Cardiac septum (tissue), 1 donor: ENCODE measurements around the gene ATRNL1. TPM values are rescaled to one million over a fixed set of nuclear protein-coding genes. Genes with fewer than 3 reads are reported as not detected.

Source experiments
- DNase-seq: peaks from one replicate; pipeline ENCODE4 v3.0.0-alpha.2; 2020; ENCODE audit warnings: low spot score
- intact Hi-C: fragments of 100-400 bp; cut with DNase I; formaldehyde crosslinking; loops from one replicate; pipeline ENCODE4 v1.14.0; 2022
- total RNA-seq: library from RNA; stranded (reverse); fragmentation: NEBNext Ultra II Directional; extraction: Animal tissue kit (Norgen Biotek cat#: 25700); gene quantifications from one replicate; pipeline ENCODE4 v1.2.1, GENCODE V29; 2021
- donor health status: DM: no; HTN: no; CAD: no.

ATRNL1 gene
- total RNA-seq, 1 donor from 2014 or later = 25.8 TPM

GRCh38 chr10:115539142-115539762, 446.1 kb downstream of the ATRNL1 start:
- intact Hi-C loops = no loop called here
- no peak for DNase-seq

DNA sequence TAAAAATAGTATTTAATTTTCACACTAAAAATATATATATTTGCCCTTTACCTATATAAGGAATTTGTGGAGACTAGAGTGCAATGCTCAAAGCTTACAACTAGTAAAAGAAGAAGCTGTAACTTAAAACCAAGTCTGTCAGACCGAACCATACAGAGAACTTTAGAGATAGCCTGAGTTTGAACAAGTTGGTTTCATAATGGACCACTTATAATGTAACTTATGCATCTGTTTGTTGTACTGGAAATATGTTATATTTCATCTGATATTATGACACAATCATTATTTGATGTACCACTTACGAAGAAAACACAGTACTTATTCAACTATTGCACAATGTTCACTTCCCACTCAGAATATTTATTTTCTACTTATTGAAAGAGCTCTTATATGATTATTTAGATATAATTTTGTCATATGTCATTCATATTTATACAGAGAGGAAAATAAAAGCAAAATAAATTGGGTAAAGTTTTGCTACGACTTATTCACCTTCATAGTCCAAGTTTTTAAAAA, 462.8 kb downstream of the ATRNL1 start:
- intact Hi-C loops = no loop called here
- no peak for DNase-seq

DNA sequence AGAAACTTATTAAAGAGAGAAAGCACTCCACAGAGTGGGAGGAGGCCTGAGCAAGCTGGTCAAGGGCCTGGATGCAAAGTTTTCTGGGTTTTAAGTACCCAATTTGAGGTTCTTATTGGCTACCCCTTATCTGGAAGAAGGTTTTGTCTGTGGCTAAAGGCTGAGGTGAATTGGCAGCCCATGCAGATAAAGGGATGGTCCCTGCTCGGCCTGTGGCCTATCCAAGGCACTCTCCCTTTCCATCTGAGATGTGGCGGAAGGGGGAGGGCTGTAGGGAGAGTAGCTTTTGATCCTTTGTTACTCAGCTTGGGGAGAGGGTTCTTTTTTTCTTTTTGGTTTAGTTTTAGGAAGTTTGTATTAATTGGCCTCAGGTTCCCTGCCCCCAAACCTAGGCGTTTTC, 465.1 kb downstream of the ATRNL1 start:
- DNase-seq = no peak
- intact Hi-C loops = no loop called here

- no peak for DNase-seq
- intact Hi-C loops = no loop called here
Observed at GRCh38 chr10:115566867-115567266, 473.7 kb downstream of the ATRNL1 start.

- intact Hi-C loops = no loop called here
Observed at GRCh38 chr10:115572740-115573455, 479.7 kb downstream of the ATRNL1 start.

GRCh38 chr10:115580239-115580638, 487.1 kb downstream of the ATRNL1 start:
- DNase-seq = no peak
- intact Hi-C loops = no loop called here

More at GRCh38 chr10:115572740-115573455, 479.7 kb downstream of the ATRNL1 start:
- DNase-seq = no peak

- DNase-seq = no peak
- intact Hi-C loops = no loop called here
Observed at GRCh38 chr10:115593060-115593459, 499.9 kb downstream of the ATRNL1 start.

- intact Hi-C loops = no loop called here
- no peak for DNase-seq
Observed at GRCh38 chr10:115604627-115605026, 511.5 kb downstream of the ATRNL1 start.

DNA sequence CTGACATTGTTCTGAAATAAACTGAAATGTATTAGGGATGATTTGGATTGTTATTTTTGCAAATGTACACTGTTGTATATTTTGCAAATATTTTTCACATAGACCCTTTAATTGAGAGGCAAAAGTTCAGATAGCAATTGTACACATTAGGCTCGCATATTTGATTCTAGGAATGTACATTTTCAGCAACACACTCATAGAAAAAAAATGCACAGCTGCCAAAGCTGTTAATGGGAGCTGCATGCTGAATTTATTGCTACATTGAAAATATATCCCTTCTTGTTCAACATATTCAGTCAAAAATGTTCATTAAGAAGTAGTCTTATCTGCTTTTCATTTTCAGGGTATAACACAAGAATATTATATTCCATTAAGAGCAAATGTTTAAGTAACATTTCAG, 512.9 kb downstream of the ATRNL1 start:
- intact Hi-C loops = no loop called here
- no peak for DNase-seq

DNA sequence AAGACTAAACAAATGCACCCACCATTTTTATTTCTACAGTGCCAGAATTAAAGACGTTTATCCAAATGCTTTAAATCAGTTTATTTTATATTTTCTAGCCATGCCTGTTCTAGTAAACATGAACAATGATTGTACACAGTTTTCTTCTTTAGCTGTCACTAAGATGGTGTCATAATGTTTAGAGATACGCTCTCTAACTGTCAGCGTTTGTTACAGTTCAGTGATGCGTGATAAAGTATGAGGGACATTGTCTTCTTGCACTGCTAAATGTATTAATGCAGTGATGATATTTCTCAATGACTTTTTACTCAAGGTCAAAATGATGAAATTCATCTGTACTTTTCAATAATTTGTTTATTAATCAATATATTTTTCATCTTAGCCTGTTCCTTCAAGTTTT, 513.6 kb downstream of the ATRNL1 start:
- no peak for DNase-seq
- intact Hi-C loops = no loop called here

DNA sequence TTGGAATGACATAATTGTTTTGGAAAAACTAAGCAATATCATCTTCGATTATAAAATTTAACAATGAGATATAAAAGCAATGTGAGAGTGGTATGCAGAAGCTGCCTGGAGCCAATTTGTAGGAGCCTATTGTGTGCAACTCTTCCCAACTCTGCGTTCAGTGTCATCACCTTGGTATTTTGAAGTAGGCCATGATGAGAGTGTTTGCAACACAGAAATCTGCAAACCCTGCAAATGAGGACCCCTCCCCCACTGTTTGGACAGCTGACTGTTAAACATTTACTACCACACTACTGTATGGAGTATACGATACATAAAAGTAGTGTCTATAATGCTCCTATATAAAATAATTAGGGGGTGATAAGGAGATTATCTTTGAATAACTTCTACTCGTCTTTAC, 531.3 kb downstream of the ATRNL1 start:
- intact Hi-C loops = no loop called here
- DNase-seq = no peak

DNA sequence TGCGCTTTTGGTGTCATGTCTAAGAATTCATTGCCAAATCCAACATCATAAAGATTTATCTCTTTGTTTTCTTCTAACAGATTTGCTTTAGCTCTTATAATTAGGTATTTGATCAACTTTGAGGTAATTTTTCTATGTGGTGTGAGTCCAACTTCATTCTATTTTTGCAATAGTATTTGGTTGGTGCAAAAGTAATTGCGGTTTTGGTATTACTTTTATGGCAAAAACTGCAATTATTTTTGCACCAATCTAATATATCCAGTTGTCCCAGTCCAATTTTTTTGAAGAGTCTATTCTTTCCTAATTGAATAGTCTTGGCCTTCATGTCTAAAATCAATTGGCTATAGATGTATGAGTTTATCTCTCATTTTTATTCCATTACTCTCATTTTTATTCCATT, 535.5 kb downstream of the ATRNL1 start:
- intact Hi-C loops = no loop called here
- DNase-seq = no peak

- no peak for DNase-seq
- intact Hi-C loops = no loop called here
Observed at GRCh38 chr10:115638246-115638645, 545.1 kb downstream of the ATRNL1 start.

- intact Hi-C loops = no loop called here
- no peak for DNase-seq
Observed at GRCh38 chr10:115649217-115649616, 556.1 kb downstream of the ATRNL1 start.

GRCh38 chr10:115653473-115653872, 560.3 kb downstream of the ATRNL1 start:
- no peak for DNase-seq
- intact Hi-C loops = no loop called here

GRCh38 chr10:115654961-115655360, 561.8 kb downstream of the ATRNL1 start:
- no peak for DNase-seq
- intact Hi-C loops = no loop called here

- intact Hi-C loops = no loop called here
- no peak for DNase-seq
Observed at GRCh38 chr10:115657161-115657860, 564.1 kb downstream of the ATRNL1 start.

- DNase-seq = no peak
- intact Hi-C loops = no loop called here
Observed at GRCh38 chr10:115659616-115660015, 566.5 kb downstream of the ATRNL1 start.

GRCh38 chr10:115660391-115660790, 567.2 kb downstream of the ATRNL1 start:
- intact Hi-C loops = no loop called here
- no peak for DNase-seq

GRCh38 chr10:115662422-115662821, 569.3 kb downstream of the ATRNL1 start:
- no peak for DNase-seq
- intact Hi-C loops = no loop called here

DNA sequence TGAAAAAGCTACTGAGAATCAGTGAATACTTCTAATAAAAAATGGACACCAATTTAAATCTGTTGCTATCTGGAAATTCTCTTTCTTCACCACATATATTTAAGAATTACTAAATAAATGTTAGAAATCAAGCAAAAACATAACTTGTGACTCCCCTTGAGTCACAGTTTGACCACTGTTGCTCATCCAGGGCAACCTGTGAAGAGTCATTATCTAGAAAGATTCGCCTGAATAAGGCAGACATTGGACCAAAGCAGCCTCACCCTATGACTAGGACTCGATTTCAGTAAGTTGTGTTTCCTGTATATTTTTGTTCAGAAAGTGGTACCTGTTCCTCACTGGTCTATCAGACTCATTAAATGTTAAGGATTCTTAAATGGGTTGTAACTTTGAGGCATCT, 572.4 kb downstream of the ATRNL1 start:
- intact Hi-C loops = no loop called here

More for the DNA sequence above, 572.4 kb downstream of the ATRNL1 start:
- no peak for DNase-seq
